ENCODE measurements around the gene USP12.

DNA sequence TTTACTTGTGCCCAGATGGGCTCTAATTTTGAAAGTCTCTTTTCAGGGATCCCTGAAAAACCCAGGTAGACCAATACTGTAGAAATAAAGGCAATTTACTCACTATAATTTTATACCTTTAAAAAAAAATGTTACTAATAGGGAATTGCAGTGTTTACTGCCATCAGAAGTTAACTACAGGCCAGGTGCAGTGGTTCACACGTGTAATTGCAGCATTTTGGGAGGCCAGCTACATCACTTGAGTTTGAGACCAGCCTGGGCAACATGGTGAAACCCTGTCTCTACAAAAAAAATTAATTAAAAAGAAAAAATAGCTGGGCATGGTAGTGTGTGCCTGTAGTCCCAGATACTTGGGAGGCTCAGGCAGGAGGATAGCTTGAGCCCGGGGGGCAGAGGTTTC is 10.2 kb downstream of the USP12 start:
- TF ChIP-seq, protein P1, sequence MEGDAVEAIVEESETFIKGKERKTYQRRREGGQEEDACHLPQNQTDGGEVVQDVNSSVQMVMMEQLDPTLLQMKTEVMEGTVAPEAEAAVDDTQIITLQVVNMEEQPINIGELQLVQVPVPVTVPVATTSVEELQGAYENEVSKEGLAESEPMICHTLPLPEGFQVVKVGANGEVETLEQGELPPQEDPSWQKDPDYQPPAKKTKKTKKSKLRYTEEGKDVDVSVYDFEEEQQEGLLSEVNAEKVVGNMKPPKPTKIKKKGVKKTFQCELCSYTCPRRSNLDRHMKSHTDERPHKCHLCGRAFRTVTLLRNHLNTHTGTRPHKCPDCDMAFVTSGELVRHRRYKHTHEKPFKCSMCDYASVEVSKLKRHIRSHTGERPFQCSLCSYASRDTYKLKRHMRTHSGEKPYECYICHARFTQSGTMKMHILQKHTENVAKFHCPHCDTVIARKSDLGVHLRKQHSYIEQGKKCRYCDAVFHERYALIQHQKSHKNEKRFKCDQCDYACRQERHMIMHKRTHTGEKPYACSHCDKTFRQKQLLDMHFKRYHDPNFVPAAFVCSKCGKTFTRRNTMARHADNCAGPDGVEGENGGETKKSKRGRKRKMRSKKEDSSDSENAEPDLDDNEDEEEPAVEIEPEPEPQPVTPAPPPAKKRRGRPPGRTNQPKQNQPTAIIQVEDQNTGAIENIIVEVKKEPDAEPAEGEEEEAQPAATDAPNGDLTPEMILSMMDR (IDR thresholded peaks at IDR 0.05), result no peak
- TF ChIP-seq POLR2A (IDR thresholded peaks at IDR 0.05) (no peak), EP300 (IDR thresholded peaks at IDR 0.05) (no peak)

Data from ovary (tissue), 3 donors.